ENCODE results near the gene JPH3.
A peak's percentile ranks its signal among the peaks of the same experiment; 100 is the strongest.
"Not testable (repeated sequence)": the region's sequence is repeated elsewhere in the genome, so short reads cannot be mapped to it uniquely, and the experiment has no call there.

Gene JPH3

GRCh38 chr16:87658564-87659225 is 56.4 kb downstream of the JPH3 start:
- DNase-seq: no peak

DNA sequence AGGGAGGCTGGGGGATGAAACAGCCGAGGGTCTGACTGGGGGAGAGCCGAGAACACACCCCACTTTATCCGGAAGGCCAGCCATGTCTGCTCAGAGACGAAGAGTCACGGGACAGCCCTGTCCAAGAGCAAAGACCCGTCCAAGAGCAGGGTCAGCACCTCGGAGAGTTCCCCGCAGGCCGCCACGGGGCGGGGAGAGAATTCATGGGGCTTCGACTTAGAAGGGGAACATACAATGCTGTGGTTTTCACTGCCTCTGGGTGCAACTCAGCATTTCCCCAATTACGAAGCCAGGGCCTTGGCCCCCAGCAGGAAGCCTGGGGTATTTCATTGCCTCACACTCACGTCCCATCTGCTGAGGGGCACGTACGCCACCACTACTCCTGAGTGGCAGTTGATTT is 59.3 kb downstream of the JPH3 start:
- DNase-seq: peak; percentile 7

- DNase-seq: no peak
Observed at GRCh38 chr16:87662254-87663204, 60.2 kb downstream of the JPH3 start.

DNA sequence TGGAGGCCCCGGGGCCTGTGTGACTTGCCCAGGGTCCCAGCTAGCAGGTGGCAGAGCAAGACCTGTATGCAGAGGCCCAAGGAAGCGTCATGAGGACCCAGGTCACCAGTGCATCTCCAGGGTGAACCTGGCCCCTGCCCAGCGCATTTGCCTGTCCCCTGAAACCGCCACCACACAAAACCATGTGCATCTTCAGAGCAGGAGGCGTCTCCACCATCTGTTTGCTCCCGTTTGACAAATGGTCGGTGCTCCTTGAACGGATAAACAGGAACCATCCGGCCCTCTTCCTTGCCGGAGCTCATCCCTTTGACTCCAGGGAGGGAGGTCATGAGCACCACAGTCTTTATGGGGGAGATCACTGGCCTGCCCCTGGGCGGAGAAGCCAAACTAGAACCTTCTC is 62.5 kb downstream of the JPH3 start:
- DNase-seq: no peak

- DNase-seq: no peak
Observed at GRCh38 chr16:87665193-87665592, 62.9 kb downstream of the JPH3 start.

DNA sequence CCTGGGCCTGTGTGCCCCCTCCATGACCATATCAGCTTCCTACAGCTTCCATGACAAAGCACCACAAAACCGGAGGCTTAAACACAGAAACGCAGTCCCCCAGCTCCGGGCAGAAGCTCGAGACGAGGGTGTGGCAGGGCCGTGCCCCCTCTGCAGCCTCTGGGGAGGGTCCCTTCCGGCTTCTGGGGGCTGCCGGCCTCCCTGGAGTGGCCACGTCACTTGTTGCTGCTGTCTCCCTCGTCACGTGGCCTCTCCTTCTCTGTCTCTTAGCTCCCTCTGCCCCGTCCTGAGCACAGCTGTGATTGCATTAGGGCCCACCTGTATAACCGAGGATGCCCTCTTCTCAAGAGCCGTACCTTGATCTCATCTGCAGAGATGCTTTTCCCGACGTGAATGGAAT is 64.6 kb downstream of the JPH3 start:
- no peak for DNase-seq

- no peak for DNase-seq
Observed at GRCh38 chr16:87667443-87667842, 65.1 kb downstream of the JPH3 start.

GRCh38 chr16:87667946-87668345 is 65.6 kb downstream of the JPH3 start:
- DNase-seq: no peak

- DNase-seq: no peak
Observed at GRCh38 chr16:87669672-87670071, 67.4 kb downstream of the JPH3 start.

GRCh38 chr16:87671221-87671620 is 68.9 kb downstream of the JPH3 start:
- DNase-seq: no peak

GRCh38 chr16:87671715-87672270 is 69.5 kb downstream of the JPH3 start:
- no peak for DNase-seq

DNA sequence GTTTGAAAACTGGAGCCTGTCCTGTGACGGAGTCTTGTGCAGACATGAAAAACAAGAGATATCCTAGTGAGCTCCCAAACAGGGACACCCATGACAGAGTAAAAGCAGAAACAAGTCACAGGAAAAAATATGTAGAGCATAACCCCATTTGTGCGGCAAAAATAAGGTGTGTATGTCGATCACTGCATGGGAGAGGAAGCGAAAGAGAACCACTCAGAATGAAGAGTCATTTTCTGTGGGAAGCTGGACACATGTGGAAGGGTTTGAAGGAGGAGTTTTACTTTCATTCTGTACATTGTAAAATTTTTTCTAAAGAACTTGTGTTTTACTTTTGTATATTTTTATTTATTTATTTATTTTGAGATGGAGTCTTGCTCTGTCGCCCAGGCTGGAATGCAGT is 72.1 kb downstream of the JPH3 start:
- no peak for DNase-seq

DNA sequence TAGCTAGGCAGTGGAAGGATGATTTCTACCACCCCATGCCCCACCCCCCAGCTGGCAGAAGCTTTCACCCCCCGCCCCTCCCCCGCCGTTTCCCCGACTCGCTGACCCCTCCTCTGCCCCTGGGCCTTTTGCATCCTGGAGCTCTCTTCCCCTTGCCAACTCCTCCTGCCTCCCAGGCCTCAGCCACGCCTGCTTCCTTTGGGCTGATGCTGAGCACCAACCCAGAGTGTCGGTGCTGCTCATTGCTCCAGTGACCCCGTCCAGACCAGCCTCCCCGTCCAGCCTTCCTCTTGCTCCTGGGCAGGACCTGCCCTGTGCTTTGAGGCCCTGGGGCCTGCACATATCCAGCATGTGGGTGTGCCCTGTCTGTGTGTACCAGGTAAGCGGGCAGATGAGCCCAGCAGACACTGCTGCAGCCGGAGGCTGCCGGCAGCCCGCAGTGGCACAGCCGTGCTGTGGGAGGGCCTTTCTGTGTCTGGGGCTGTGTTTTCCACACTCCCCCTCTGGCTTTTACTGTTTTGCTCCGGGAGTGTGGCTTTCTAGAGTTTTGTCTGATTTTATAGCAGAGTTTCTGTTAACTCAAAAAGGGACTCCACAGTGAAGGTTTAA is 72.9 kb downstream of the JPH3 start:
- no peak for DNase-seq

DNA sequence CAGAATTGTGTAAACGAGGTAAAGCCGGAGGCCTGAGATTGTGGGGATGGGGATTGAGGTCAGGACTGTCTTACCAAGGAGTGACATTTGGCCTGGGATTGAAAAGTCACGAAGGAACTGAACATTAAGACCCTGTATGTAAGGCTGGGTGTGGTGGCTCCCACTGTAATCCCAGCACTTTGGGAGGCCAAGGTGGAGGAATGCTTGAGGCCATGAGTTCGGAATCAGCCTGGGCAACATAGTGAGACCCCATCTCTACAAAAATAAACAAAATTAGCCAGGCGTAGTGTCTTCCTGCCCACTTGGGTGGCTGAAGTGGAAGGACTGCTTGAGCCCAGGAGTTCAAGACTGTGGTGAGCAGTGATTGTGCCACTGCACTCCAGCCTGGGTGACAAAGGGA is 75.5 kb downstream of the JPH3 start:
- DNase-seq: no peak

- DNase-seq: no peak
Observed at GRCh38 chr16:87678618-87679017, 76.3 kb downstream of the JPH3 start.

DNA sequence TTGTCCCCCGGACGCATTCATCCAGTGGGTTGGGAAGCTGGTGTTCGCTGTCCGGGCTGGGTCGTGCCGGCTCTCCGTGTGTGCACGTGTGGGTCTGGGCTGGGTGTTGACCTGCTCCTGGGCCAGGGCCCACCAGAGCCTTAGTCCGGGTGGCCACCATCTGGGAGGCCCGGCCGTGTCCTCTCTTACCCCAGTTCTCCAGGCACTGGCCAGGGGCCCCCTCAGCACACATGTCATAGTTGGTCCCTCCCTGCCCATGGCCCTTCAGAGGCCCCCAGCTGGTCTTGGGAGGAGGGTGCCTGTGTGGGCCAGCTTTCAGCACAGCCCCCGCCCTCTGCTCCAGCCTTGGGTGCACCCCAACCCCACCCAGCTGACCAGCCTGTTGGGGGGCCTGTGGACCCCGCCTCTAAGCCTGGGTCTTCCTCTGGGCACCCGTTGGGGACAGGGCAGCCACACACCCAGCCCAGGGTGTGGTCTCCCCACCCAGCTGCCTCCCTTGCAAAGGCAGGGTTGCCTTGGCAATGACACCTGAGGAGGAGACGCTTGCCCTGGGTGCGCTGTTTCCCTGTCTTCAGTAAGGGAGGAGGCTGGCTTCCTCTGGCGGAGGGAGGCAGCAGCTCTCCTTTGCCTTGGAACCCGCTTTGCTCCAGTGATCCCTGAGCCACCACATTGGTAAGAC is 77.4 kb downstream of the JPH3 start:
- no peak for DNase-seq

DNA sequence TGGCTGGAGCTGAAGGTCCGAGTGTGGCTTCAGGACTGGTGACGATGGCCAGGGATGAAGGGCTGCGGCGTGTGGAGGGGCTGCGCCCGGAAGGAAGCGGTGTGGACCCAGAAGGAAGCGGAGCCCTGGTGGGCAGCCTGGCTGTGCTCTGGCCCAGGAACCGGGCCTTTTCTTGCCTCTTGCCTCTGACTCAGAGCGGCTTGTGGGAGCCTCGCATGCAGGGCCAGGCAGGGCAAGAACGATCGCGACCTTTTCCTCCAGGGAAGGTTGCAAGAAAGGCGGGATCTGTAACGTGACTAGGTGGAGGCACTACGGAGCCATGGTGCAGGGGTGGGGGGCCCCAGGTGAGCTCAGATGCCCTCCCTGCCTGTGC is 78.0 kb downstream of the JPH3 start:
- no peak for DNase-seq

GRCh38 chr16:87681051-87681602 is 78.8 kb downstream of the JPH3 start:
- not testable (repeated sequence) for DNase-seq

DNA sequence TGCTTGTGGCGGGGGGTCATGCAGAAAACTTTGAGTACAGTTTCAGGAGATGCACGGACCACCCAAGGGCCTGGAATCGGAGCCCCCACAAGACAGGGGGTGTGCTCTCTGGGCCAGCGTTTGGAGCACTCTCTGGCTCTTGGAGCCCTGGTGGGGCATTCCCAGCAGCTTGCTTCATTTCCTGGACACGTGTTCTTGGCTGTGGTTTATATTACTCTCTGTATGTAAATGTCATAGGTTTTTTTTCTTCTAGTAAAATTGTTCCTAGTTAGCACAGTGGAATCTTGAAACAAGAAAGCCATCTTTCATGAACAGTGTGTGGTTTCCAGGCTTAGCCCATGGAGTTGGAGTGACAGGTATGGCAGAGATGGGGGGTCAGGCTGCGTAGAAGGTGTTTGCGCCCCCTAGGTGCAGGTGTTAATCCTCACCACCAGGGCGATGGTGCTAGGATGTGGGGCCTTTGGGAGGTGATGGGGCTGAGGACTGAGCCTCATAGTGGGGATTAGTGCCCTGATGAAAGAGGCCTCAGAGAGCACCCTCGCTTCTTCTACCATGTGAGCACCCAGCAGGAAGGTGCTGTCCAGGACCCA is 79.8 kb downstream of the JPH3 start:
- no peak for DNase-seq

DNA sequence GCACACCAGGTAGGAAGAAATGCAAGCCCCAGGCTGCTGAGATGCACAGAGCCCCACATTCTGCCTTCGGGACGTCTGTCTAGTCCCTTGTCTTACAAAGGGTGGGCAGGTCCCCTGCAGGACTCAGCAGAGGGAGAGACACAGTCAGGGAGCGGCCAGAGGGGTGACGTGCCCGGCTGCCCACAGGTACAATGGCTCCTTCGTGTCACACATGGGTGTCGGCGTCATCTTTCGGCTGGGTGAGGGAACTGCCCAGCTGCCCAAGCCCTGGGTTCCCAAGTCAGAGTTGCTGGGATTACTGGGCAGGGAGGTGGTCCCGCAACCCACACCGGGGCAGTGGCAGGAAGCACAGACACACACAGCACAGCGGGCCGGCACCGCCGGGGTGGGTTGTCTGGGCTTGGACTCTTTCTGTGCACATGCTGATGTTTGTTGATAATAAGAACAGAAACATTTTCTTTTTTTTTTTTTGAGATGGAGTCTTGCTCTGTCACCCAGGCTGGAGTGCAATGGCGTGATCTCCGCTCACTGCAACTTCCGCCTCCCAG is 80.6 kb downstream of the JPH3 start:
- DNase-seq: no peak

GRCh38 chr16:87684106-87684677 is 81.9 kb downstream of the JPH3 start:
- DNase-seq: no peak
